Thoracic aorta (tissue), 2 donors: ENCODE results near the gene DCN. TPM values are rescaled to one million over a fixed set of nuclear protein-coding genes. Genes with fewer than 3 reads are reported as not detected.

Experiments
- ATAC-seq: fragments of 150-250 bp; one replicate; pipeline ENCODE4 v1.8.0; 2017; ENCODE audit warnings: low read depth; ENCODE audit not compliant: insufficient number of reproducible peaks, low FRiP score
- DNase-seq: peaks from one replicate; pipeline ENCODE4 v3.0.0-alpha.2; 2020; ENCODE audit warnings: low spot score
- H3K27ac ChIP-seq, 2 donors: fragments of 200-600 bp; sonication (generic); 1 replicate in 1 of 2; 2 replicates in 1 of 2; pipeline ENCODE4 v1.5.1; 2016; ENCODE audit warnings: mild to moderate bottlenecking in 2 of 2, moderate library complexity in 2 of 2
- H3K27me3 ChIP-seq: fragments of 200-600 bp; sonication (generic); replicated peaks from 2 replicates; pipeline ENCODE4 v1.6.0; 2016; ENCODE audit warnings: mild to moderate bottlenecking; ENCODE audit not compliant: insufficient read depth
- H3K36me3 ChIP-seq: fragments of 200-600 bp; sonication (generic); one replicate; pipeline ENCODE4 v1.5.1; 2016
- H3K4me1 ChIP-seq, 2 donors: fragments of 200-600 bp; sonication (generic); 1 replicate in 1 of 2; 2 replicates in 1 of 2; pipeline versions ENCODE4 v1.5.1 to v1.6.0; 2016; ENCODE audit warnings: low read depth in 2 of 2, mild to moderate bottlenecking in 1 of 2; ENCODE audit not compliant: control insufficient read depth in 1 of 2
- H3K4me3 ChIP-seq: fragments of 200-600 bp; sonication (generic); 2 replicates; pipeline ENCODE4 v1.5.1; 2016; ENCODE audit warnings: mild to moderate bottlenecking
- H3K9me3 ChIP-seq: fragments of 200-600 bp; sonication (generic); 2 replicates; pipeline ENCODE4 v1.5.1; 2016
- total RNA-seq, 2 donors: library from RNA; depleted of rRNA; stranded (reverse); fragments of >200 nt; gene quantifications; one replicate each; pipeline versions ENCODE4 v1.1.0 to v1.2.3, GENCODE V29; 2016
- TF ChIP-seq, protein P1 (sequence below): fragments of 200-600 bp; sonication (generic); IDR thresholded peaks from one replicate; pipeline ENCODE4 v1.5.1; 2019; ENCODE audit warnings: antibody characterized with exemption

Gene DCN
- total RNA-seq, 2 donors from 2014 or later = 869 to 1,972 TPM

DNA sequence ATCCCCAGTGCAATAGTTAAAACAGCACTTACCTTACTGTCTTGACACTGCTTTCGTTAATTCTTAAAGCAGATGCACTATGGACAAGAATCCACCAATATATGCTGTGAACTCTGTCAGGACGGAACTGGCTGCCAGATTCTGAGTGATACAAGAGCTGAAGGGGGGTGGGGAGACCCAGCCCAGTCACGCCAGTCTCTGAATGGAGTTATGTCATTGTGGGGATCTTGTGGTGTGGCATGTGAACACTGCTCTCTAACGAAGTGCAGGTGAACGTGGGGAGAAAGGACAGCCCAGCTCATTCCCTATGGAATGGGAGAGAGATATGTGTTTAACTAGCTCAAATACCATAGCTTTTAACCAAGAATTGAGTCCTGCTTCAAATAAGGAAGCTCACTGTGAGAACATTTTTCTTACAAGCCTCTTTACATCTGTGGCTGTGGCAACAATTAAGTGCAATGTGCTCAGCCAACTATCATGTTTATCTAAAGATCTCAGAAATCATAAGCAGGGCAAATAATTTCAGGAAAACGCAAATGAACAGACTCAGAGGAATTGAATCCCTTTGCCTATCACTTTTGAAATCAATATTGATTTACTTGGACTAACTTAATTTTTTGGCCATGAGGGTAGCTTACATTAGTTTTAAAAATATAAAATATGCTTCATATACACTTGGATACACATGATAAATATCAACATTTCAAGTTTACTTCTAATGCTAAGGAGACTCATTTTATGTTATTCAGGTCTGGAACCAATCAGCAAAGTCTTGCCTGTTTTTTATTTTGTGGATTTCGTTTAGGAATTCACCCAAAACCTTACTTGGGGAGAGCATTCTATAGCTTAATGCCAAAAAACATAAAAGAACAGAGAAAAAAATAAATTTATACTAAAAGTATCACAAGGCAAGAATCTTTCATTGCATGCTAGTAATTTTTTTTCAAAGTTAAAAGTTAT, 71.0 kb downstream of the DCN start, which contains the start of gene LUM:
Gene LUM, minus strand, starts transcription at position 129 of the 960 bp plus-strand sequence. CDS start 2,515 bp downstream, outside the sequence.
- TF ChIP-seq, protein P1, sequence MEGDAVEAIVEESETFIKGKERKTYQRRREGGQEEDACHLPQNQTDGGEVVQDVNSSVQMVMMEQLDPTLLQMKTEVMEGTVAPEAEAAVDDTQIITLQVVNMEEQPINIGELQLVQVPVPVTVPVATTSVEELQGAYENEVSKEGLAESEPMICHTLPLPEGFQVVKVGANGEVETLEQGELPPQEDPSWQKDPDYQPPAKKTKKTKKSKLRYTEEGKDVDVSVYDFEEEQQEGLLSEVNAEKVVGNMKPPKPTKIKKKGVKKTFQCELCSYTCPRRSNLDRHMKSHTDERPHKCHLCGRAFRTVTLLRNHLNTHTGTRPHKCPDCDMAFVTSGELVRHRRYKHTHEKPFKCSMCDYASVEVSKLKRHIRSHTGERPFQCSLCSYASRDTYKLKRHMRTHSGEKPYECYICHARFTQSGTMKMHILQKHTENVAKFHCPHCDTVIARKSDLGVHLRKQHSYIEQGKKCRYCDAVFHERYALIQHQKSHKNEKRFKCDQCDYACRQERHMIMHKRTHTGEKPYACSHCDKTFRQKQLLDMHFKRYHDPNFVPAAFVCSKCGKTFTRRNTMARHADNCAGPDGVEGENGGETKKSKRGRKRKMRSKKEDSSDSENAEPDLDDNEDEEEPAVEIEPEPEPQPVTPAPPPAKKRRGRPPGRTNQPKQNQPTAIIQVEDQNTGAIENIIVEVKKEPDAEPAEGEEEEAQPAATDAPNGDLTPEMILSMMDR = no peak
- no peak within 1 kb of the TSS for H3K27ac ChIP-seq
- DNase-seq (no peak), ATAC-seq (no peak)
- peak within 1 kb of the TSS; percentile 35 for H3K4me3 ChIP-seq
- no peaks in the 10 kb centered on the region for H3K4me1 ChIP-seq
- H3K36me3 ChIP-seq = no peaks in the 10 kb centered on the region
- no peaks in the 10 kb centered on the region for H3K27me3 ChIP-seq
- H3K9me3 ChIP-seq = no peaks in the 10 kb centered on the region

DNA sequence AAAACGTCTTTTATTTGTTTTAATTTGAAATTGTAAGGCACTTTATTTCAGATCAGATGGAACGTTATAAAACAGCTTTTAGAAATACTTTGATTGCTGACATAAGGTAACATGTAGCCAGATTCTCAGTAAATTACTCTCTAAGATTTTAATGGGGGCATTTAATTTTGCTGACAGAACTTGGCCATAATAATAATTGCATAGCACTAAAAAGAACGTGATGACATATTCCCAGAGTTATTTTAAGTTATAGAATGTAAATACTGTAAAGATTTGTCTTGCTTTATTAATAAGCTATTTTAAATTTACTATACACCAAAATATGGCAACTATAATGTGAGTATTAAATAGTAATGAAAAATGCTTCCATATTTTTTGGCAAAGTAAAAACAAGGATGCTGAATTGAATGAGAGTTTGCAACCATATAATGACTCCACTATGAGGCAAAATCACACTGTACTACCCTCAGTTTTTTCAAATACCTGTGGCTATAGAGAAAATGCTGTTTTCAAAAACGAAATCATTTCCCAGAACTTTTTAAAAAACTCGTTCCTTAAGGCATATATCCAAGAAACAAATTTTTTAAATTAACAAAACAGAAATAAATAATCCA, 72.2 kb downstream of the DCN start:
- Histone ChIP-seq H3K27me3 (no peaks in the 10 kb centered on the region), H3K4me3 (no peak overlapping the region), H3K4me1 (no peaks in the 10 kb centered on the region), H3K9me3 (no peaks in the 10 kb centered on the region), H3K36me3 (no peaks in the 10 kb centered on the region), H3K27ac (no peak overlapping the region)
- ATAC-seq (no peak), DNase-seq (no peak)
- TF ChIP-seq, protein P1 = no peak

DNA sequence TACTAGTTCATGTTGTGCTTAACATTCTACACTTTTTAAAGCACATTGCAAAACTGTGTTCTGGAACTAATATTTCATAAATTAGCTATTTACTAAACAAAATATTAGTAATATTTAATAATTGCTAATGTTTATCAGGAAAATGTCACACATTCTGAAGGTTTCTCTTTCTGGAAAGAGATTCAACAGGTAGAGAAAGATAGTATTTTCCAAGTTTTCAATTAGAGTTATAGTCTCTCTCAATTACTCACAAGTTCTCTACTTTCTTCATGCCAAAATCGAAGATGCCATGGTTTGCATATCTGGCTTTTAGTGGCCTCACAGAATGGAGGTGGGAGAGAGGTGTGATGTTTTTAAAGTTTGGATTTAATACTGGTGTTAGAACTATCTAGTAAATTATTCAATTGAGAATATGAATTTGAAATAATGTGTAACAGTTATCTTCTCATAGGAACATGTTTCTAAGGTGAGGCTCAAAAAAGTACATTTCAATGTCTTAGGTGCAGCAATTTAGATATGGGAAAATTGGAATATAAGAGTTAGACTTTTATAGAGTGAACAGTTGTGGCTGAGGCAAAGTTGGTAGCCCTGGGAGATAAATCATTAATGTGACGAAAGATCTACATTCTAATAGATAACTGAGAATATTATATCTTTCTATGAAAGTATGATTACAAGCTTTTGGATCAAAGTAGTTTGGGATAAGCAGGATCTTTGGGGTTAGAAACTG, 72.9 kb downstream of the DCN start:
- Histone ChIP-seq H3K36me3 (no peaks in the 10 kb centered on the region), H3K27me3 (no peaks in the 10 kb centered on the region), H3K4me3 (no peak overlapping the region), H3K4me1 (no peaks in the 10 kb centered on the region), H3K27ac (no peak overlapping the region), H3K9me3 (no peaks in the 10 kb centered on the region)
- ATAC-seq = no peak
- DNase-seq = no peak
- TF ChIP-seq, protein P1 = no peak

DNA sequence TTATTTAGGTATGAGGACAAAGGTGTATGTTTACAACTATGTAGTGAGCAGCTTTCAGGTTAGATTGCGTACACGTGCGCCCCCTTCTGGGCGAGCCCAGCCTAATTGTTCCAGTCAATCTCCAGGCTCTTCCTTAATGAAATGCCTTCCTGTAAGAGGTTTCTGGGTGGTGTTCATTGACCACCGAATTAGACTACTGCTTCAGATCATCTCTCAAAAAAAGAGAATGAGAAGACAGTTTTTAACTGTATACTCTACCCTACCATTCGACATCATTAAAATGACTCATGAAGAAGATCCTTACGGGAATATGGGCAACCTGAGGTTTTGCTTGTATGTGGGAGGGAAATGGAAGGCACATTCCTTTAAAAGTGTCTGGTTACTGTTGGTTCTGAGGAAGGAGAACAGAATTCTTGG, 73.5 kb downstream of the DCN start:
- TF ChIP-seq, protein P1 = peak; percentile 46
- no peaks in the 10 kb centered on the region for H3K27me3 ChIP-seq
- no peak overlapping the region for H3K4me3 ChIP-seq
- DNase-seq = no peak
- H3K27ac ChIP-seq = no peak overlapping the region
- H3K36me3 ChIP-seq = no peaks in the 10 kb centered on the region
- no peaks in the 10 kb centered on the region for H3K4me1 ChIP-seq
- ATAC-seq = no peak
- no peaks in the 10 kb centered on the region for H3K9me3 ChIP-seq
